GM15510 (cell line): ENCODE results near the gene FAM53A.

Source experiments
- POLR2A ChIP-seq: IDR thresholded peaks from 3 replicates; pipeline ENCODE4 v1.6.1; 2011; ENCODE audit warnings: borderline replicate concordance; ENCODE audit not compliant: insufficient read length; ENCODE audit errors: extremely low read depth

The FAM53A gene

DNA sequence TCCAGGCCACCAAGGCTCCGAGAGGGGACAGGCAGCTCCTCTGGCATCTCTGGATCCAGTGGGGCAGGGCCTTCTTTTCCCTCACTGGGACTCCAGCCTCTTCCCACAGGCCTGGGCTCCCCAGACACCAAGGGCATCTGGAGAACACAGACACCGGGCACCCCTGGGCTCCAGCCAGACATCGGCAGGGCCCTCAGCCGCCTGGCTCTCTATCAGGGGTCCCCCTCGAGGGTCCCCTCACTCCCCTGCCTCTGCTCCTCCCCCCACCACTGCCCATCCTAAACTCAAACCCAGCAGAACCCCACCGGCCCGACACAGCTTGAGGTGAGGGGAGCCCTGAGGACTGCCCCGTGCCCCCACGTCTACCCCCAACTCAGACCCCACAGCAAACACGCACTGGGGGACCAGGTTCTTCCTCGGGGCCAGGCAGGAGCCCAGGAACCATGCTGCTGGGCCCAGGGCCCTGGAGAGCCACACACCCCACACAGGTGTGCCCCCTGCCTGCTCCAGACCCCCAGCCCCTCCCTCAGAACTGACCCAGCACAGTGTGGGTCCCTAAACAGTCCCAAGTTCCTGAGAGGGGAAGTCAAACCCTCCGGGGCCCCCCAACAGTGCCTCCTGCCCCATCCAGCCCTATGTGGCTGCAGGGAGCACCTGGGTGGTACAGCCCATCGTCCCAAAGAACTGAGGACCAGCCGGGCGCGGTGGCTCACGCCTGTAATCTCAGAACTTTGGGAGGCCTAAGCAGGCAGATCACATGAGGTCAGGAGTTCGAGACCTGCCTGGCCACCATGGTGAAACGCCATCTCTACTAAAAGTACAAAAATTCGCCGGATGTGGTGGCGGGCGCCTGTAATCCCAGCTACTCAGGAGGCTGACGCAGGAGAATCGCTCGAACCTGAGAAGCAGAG, 86.8 kb downstream of the FAM53A start:
- no peak for TF ChIP-seq POLR2A

DNA sequence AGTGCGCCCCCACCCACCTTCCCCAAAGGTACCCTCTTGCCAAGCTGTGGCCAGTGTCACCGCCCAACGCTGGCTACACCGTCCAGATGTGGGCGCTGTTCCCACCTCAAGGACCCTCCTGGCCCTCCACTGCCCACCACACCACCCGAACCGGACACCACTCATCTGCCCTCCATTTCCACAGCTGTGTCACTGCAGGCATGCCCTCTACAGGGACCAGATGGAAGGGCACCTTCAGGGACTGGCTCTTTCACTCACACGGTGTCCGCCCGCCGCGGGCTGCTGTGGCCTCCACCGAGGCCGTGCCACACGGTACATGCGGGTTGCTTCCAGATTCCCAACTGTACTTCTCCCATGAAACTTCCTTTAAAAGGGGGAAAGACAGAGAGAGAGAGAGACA, 87.7 kb downstream of the FAM53A start:
- TF ChIP-seq POLR2A, result no peak

DNA sequence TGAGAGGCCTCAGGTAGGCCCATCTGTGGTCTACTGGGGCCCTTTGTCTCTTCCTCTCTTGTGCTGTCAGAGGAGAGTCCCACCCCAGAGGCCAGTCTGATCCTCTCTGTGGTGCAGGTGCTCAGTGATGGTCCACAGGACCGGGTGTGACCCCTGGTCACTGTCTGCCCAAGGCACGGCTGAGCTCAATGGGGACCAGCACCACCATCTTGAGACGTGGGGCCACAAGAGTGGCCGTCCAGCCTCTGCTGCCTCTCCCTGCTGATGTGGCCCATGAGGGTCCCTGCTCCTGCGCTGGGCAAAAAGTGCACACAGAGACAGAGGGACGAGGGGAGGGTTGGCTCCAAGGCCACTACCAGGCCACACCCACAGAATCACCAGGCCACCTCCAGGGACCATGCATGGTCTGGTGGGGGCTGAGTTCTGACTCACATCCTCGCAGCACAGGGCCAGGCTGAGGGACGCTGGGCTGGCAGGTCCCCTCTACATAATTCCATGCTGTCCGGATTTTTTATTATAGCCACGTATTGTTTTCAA, 88.3 kb downstream of the FAM53A start:
- no peak for TF ChIP-seq POLR2A

DNA sequence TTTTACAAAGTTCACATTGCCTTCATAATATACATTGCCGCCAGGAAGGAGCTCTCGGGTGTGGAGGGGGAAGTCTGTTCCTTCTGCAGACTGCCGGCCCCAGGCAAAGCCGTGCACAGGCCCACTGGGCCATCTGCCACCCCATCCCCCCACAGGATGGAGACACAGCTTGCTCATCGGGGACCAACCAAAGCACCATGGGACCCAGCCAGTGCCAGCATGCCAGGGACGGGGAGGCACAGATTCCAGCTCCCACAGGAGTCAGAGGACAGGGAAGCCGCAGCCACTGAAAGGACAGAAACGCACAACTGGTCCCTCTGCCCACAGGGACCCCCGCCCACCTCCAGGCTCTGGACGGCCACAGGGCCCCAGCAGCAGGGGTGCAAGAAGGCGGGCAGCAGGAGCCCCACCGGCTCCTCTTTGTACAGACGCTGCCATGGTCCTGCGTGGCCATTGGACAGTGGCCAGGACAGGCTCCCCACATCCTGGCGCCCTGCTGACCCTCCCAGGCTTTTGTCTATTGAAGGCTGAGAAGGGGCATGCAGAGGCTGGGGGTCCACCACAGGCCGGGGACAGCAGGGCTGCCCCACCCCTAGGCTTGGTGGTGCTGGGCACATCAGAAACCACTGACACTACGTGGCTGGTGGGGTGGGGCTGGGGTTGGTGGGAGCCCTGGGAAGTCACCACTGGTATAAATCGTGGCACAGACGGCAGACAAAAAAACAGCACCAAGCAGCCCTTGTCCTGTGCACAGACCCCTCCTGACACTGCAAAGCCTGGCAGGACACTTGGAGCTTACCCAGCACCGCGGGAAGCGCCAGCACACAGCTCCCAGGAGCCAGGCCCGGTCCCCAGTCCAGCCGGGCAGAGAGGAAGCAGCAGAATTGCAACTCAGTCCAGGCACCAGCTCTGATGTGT, 89.0 kb downstream of the FAM53A start:
- TF ChIP-seq POLR2A, result no peak

DNA sequence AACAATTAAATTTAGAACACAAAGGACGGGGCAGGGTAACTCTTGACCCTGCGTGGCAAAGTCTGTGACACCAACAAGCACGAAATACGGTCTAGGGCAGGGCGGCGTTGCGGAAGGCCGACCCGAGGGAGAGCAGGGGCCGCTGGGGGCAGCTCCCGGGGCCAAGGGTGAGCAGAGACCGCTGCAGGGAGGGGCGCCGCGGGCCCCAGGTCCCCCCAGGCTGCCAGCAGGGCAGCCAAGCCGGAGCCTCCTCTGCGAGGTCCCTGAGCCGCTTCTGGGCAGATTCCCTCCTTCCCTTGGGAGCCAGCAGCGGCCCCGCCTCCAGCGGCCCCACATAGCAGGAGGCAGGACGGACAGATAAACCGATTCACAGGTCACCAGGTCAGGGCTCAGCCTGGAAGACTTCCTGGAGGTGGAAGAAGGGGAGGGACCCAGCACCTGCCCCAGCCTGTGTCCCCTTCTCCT, 90.2 kb downstream of the FAM53A start:
- no peak for TF ChIP-seq POLR2A

DNA sequence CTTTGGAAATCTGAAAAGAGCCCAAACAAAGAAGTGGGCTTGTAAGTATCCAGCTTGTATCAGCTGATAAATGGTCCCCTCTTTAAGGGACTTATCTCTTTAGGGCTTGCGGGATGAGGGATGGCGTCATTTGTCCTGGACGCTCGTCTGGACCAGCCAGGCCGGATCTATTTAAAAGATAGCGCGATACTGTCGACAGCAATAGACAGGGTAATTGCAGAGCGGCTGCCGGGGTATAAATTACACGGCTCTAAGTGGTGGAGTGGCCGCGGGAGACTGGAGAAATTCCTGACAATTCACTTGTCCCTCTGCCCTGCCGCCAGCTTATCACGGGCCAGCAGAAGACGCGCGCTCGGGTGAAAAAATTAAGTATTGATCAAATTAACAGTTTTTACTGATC, 90.7 kb downstream of the FAM53A start:
- TF ChIP-seq POLR2A, result no peak

DNA sequence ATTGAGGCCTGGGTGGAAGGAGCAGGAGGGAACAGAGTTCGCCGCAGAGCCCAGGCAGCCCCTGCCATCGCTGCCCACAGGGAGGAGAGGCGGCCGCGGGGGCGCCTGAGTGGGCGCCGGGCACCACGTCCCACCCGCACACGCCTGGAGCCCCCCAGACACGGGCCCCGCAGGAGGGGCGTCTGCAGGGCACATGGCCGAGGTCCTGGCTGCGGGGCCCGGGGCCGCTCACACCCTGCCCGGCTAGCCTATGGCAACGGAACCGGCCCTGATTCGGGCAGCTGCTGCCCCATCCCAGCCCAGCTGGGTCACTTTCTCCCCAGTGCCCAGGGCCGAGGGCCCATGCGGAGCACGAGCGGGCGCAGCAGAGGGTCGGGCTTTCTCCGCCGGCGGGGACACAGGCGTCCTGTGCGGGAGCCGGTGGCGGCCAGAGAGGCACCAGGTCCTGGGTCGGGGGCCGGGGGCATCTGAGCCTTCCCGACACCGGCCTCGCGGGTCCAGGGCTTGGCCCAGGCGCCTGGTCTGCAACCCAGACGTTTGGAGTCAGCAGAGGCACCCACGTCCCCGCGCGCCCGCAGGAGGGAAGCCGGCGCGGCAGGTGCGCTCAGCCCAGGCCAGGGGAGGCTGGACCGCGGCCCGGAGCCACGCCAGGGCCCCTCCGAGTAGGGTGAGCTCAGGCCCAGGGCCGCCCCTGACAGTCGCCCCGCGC, 91.2 kb downstream of the FAM53A start:
- TF ChIP-seq POLR2A, result no peak

DNA sequence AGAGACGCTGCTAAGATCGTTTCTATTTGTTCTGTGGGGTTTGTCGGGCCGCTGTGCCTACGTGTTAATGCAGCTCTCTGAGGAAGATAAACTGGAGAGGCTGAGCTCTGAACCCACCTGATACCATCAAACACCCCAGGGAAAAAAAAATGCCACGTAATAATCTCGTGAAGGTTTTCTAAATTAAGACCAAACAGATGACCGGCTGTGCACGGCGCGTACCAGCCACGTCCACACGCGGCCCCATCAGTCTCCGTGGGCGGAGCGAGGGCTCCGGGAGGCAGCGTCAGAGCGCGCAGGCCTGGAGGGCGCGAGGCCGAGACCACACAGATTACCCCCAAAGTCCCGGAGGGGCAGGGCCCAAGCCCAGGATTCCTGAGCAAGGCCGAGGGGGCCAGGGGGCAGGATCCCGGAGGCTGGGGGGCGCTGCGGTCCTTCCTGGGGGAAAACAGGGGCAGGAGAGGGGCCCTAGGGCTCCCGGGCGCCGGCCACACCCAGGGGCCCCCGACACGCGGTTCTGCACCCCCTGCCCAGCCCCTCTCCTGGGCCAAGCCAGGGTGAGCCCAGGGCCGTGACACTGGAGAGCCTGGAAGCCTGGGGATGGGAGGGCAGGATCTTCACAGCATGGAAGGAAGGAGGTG, 91.9 kb downstream of the FAM53A start:
- TF ChIP-seq POLR2A, result no peak

DNA sequence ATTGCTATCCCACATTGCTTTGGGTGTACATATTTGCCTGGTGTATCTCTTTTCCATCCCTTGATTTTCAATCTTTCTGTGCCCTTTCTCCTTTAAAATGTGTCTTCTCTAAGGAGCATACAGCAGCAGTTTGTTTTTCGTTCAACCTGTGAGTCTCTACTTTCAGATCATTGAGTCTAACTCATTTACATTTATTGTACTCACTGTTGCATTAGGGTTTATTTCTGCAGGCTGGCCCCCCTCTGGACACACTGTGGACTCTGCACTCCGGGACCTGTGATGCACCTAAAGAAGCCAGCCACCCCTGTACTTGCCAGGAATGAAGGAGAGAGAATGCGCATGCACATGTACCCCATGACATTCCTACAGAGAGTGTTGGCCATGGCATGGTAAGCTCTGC, 93.0 kb downstream of the FAM53A start:
- TF ChIP-seq POLR2A, result no peak

DNA sequence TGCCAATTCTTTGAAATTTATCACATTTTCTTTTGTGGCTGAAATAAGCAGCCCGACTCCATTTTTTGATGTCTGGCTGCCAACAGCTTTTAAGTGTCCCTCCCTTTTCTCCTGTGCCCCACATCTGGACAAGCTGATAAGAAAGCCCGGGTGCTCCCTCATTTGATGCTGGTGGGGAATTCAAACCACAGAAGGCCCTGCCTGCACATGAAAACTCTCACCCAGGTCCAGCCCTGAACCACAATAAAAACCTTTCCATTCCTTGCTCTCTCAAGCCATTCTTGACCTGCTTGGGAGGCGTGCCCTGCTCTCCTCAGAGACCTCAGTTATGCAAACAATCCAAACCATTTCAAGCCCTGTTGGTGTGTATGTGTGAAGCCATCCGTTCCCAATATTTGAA, 93.9 kb downstream of the FAM53A start:
- no peak for TF ChIP-seq POLR2A
